HEK293 (cell line): ENCODE results near the gene TEAD3.

Source experiments
- CTCF ChIA-PET: fragments of 350-600 bp; formaldehyde crosslinking; extraction: SDS; loops from one replicate; lab custom pipeline; 2021; ENCODE audit warnings: antibody characterized with exemption; lab: Yijun Ruan, JAX
- POLR2A ChIA-PET: fragments of 300-600 bp; formaldehyde crosslinking; extraction: SDS; loops from one replicate; lab custom pipeline; 2020; ENCODE audit warnings: antibody characterized with exemption, inconsistent platforms; lab: Yijun Ruan, JAX
- H3K27ac ChIP-seq: fragments of 200-500 bp; sonication (Bioruptor generic); 2 replicates; pipeline ENCODE4 v1.5.1; 2014; ENCODE audit warnings: low read depth, low read length, control low read depth, inconsistent platforms; ENCODE audit errors: extremely low read depth
- H3K36me3 ChIP-seq, 2 experiments: fragments of 200-500 bp in 1 of 2; sonication (Bioruptor generic) in 1 of 2; 1 replicate in 1 of 2; 2 replicates in 1 of 2; pipeline ENCODE4 v1.5.1; 2014 to 2017; ENCODE audit warnings: inconsistent platforms in 2 of 2, low read length in 2 of 2; ENCODE audit not compliant: control insufficient read depth in 2 of 2, insufficient read depth in 1 of 2
- H3K4me1 ChIP-seq: fragments of 200-500 bp; sonication (Bioruptor generic); 2 replicates; pipeline ENCODE4 v1.5.1; 2014; ENCODE audit warnings: mild to moderate bottlenecking, low read length, inconsistent platforms; ENCODE audit not compliant: control insufficient read depth, insufficient read depth
- H3K4me3 ChIP-seq: 2 replicates; pipeline ENCODE4 v1.5.1; 2011; ENCODE audit warnings: low read depth, mild to moderate bottlenecking, control low read depth, low read length, moderate library complexity
- H3K9me3 ChIP-seq: fragments of 200-500 bp; sonication (Bioruptor generic); 2 replicates; pipeline ENCODE4 v1.5.1; 2014; ENCODE audit warnings: low read depth, low read length, inconsistent platforms; ENCODE audit not compliant: control insufficient read depth, insufficient read depth
- BCL11B ChIP-seq: fragments of 450-650 bp; formaldehyde crosslinking; IDR thresholded peaks from 2 replicates; pipeline ENCODE4 v1.5.1; 2016; ENCODE audit warnings: low read depth, missing biosample characterization, missing genetic modification characterization
- KLF7 ChIP-seq: fragments of 450-650 bp; formaldehyde crosslinking; IDR thresholded peaks from 2 replicates; pipeline ENCODE4 v1.5.1; 2016; ENCODE audit warnings: missing biosample characterization, missing genetic modification characterization, borderline replicate concordance
- PBX3 ChIP-seq: sonication (generic); formaldehyde crosslinking; IDR thresholded peaks from 2 replicates; pipeline ENCODE4 v1.8.1; 2022; ENCODE audit warnings: mild to moderate bottlenecking, moderate library complexity, missing genetic modification reagents
- PRDM2 ChIP-seq: fragments of 450-650 bp; formaldehyde crosslinking; IDR thresholded peaks from 2 replicates; pipeline ENCODE4 v1.5.1; 2016; ENCODE audit warnings: missing biosample characterization, missing genetic modification characterization, borderline replicate concordance
- SETDB1 ChIP-seq: IDR thresholded peaks from one replicate; pipeline ENCODE4 v1.6.1; 2017; ENCODE audit warnings: mild to moderate bottlenecking, low read length, moderate library complexity, mixed read lengths; ENCODE audit not compliant: insufficient read length
- WT1 ChIP-seq: fragments of 450-650 bp; formaldehyde crosslinking; IDR thresholded peaks from 2 replicates; pipeline ENCODE4 v1.5.1; 2016; ENCODE audit warnings: missing biosample characterization, missing genetic modification characterization
- YY1 ChIP-seq: fragments of 450-650 bp; formaldehyde crosslinking; IDR thresholded peaks from 2 replicates; pipeline ENCODE4 v1.5.1; 2018; ENCODE audit warnings: missing biosample characterization, missing genetic modification characterization
- ZNF10 ChIP-seq: fragments of 450-650 bp; formaldehyde crosslinking; IDR thresholded peaks from 2 replicates; pipeline ENCODE4 v1.5.1; 2017; ENCODE audit warnings: missing biosample characterization, missing genetic modification characterization
- ZNF16 ChIP-seq: fragments of 450-650 bp; formaldehyde crosslinking; IDR thresholded peaks from 2 replicates; pipeline ENCODE4 v1.5.1; 2016; ENCODE audit warnings: low read depth, missing biosample characterization, missing genetic modification characterization
- ZNF23 ChIP-seq: fragments of 450-650 bp; formaldehyde crosslinking; IDR thresholded peaks from 2 replicates; pipeline ENCODE4 v1.5.1; 2016; ENCODE audit warnings: missing biosample characterization, missing genetic modification characterization, borderline replicate concordance
- ZNF311 ChIP-seq: fragments of 450-650 bp; formaldehyde crosslinking; IDR thresholded peaks from 2 replicates; pipeline ENCODE4 v1.5.1; 2017; ENCODE audit warnings: missing biosample characterization, missing genetic modification characterization, borderline replicate concordance
- ZNF501 ChIP-seq: fragments of 450-650 bp; formaldehyde crosslinking; IDR thresholded peaks from 2 replicates; pipeline ENCODE4 v1.5.1; 2016; ENCODE audit warnings: missing biosample characterization, missing genetic modification characterization
- ZNF513 ChIP-seq: fragments of 450-650 bp; IDR thresholded peaks from 2 replicates; pipeline ENCODE4 v1.5.1; 2018; ENCODE audit warnings: missing biosample characterization, missing genetic modification characterization
- ZNF529 ChIP-seq: fragments of 450-650 bp; formaldehyde crosslinking; IDR thresholded peaks from 2 replicates; pipeline ENCODE4 v1.5.1; 2017; ENCODE audit warnings: missing genetic modification characterization, missing biosample characterization; ENCODE audit not compliant: insufficient replicate concordance
- TF ChIP-seq, protein P1 (sequence below): fragments of 450-650 bp; IDR thresholded peaks from 2 replicates; pipeline ENCODE4 v1.5.1; 2018; ENCODE audit warnings: missing biosample characterization, mild to moderate bottlenecking, missing genetic modification characterization
- TF ChIP-seq, protein P2 (sequence below): fragments of 450-650 bp; formaldehyde crosslinking; IDR thresholded peaks from 2 replicates; pipeline ENCODE4 v1.5.1; 2017; ENCODE audit warnings: missing biosample characterization, missing genetic modification characterization
- TF ChIP-seq, protein P3 (sequence below): fragments of 450-650 bp; formaldehyde crosslinking; conservative IDR thresholded peaks from 2 replicates; pipeline ENCODE4 v1.5.1; 2016; ENCODE audit warnings: low read depth, missing biosample characterization, missing genetic modification characterization
- TF ChIP-seq, protein P4 (sequence below): fragments of 450-650 bp; formaldehyde crosslinking; IDR thresholded peaks from 2 replicates; pipeline ENCODE4 v1.5.1; 2016; ENCODE audit warnings: missing biosample characterization, missing genetic modification characterization

TEAD3 gene

GRCh38 chr6:35429463-35429862, 67.4 kb downstream of the TEAD3 start (continued):
- TF ChIP-seq, protein P1, sequence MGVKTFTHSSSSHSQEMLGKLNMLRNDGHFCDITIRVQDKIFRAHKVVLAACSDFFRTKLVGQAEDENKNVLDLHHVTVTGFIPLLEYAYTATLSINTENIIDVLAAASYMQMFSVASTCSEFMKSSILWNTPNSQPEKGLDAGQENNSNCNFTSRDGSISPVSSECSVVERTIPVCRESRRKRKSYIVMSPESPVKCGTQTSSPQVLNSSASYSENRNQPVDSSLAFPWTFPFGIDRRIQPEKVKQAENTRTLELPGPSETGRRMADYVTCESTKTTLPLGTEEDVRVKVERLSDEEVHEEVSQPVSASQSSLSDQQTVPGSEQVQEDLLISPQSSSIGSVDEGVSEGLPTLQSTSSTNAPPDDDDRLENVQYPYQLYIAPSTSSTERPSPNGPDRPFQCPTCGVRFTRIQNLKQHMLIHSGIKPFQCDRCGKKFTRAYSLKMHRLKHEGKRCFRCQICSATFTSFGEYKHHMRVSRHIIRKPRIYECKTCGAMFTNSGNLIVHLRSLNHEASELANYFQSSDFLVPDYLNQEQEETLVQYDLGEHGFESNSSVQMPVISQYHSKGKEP (tag by site-specific recombination) = no peak
- TF ChIP-seq YY1 = no peak
- TF ChIP-seq ZNF23 (tag by site-specific recombination) = no peak
- TF ChIP-seq ZNF529 = no peak
- TF ChIP-seq BCL11B (tag by site-specific recombination) = no peak
- TF ChIP-seq ZNF513 (tag by site-specific recombination) = no peak
- TF ChIP-seq SETDB1 = peak; percentile 86
- 0 out of 2 replicates have a peak, but pooled peaks have one; percentile 49 for TF ChIP-seq ZNF10 (tag by site-specific recombination)
- no peak for TF ChIP-seq ZNF311 (tag by site-specific recombination)
- no peak for TF ChIP-seq PBX3 (CRISPR knock-in tag)
- no peak for TF ChIP-seq WT1 (tag by site-specific recombination)

- H3K36me3 ChIP-seq = peaks cover 0 to 28% of the 10 kb centered on the region in 2 experiments; a peak in 1 of 3 replicates
- H3K9me3 ChIP-seq = no peaks in the 10 kb centered on the region
- H3K27ac ChIP-seq = no peak overlapping the region
- H3K4me1 ChIP-seq = no peaks in the 10 kb centered on the region
- H3K4me3 ChIP-seq = no peak overlapping the region
- CTCF ChIA-PET = interaction anchor here (0.7 to 1.5 kb wide), 2 partner anchors 9 to 13 kb away, joined by 3 to 5 read pairs; no protein-coding TSS in a partner anchor
- POLR2A ChIA-PET = no interaction called here
- TF ChIP-seq, protein P2, sequence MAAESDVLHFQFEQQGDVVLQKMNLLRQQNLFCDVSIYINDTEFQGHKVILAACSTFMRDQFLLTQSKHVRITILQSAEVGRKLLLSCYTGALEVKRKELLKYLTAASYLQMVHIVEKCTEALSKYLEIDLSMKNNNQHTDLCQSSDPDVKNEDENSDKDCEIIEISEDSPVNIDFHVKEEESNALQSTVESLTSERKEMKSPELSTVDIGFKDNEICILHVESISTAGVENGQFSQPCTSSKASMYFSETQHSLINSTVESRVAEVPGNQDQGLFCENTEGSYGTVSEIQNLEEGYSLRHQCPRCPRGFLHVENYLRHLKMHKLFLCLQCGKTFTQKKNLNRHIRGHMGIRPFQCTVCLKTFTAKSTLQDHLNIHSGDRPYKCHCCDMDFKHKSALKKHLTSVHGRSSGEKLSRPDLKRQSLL (tag by site-specific recombination) = no peak
- TF ChIP-seq PRDM2 (tag by site-specific recombination) (no peak), KLF7 (tag by site-specific recombination) (no peak), ZNF16 (tag by site-specific recombination) (no peak), ZNF501 (tag by site-specific recombination) (no peak)
- TF ChIP-seq, protein P3, sequence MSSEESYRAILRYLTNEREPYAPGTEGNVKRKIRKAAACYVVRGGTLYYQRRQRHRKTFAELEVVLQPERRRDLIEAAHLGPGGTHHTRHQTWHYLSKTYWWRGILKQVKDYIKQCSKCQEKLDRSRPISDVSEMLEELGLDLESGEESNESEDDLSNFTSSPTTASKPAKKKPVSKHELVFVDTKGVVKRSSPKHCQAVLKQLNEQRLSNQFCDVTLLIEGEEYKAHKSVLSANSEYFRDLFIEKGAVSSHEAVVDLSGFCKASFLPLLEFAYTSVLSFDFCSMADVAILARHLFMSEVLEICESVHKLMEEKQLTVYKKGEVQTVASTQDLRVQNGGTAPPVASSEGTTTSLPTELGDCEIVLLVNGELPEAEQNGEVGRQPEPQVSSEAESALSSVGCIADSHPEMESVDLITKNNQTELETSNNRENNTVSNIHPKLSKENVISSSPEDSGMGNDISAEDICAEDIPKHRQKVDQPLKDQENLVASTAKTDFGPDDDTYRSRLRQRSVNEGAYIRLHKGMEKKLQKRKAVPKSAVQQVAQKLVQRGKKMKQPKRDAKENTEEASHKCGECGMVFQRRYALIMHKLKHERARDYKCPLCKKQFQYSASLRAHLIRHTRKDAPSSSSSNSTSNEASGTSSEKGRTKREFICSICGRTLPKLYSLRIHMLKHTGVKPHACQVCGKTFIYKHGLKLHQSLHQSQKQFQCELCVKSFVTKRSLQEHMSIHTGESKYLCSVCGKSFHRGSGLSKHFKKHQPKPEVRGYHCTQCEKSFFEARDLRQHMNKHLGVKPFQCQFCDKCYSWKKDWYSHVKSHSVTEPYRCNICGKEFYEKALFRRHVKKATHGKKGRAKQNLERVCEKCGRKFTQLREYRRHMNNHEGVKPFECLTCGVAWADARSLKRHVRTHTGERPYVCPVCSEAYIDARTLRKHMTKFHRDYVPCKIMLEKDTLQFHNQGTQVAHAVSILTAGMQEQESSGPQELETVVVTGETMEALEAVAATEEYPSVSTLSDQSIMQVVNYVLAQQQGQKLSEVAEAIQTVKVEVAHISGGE (tag by site-specific recombination) = no peak
- TF ChIP-seq, protein P4, sequence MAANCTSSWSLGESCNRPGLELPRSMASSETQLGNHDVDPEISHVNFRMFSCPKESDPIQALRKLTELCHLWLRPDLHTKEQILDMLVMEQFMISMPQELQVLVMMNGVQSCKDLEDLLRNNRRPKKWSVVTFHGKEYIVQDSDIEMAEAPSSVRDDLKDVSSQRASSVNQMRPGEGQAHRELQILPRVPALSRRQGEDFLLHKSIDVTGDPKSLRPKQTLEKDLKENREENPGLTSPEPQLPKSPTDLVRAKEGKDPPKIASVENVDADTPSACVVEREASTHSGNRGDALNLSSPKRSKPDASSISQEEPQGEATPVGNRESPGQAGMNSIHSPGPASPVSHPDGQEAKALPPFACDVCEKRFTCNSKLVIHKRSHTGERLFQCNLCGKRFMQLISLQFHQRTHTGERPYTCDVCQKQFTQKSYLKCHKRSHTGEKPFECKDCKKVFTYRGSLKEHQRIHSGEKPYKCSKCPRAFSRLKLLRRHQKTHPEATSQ (tag by site-specific recombination) = no peak
These were observed 68.3 kb downstream of the TEAD3 start for GRCh38 chr6:35428421-35429149.
